Mesodermal cell (in vitro differentiated cells): Measurements from ENCODE around the gene KRTAP10-11.
"Not testable (repeated sequence)": the region's sequence is repeated elsewhere in the genome, so short reads cannot be mapped to it uniquely, and the experiment has no call there.

Source experiments
- H3K27ac ChIP-seq: 2 replicates; pipeline ENCODE4 v1.7.0; 2013; ENCODE audit warnings: mild to moderate bottlenecking, low read depth, low read length, moderate library complexity; ENCODE audit not compliant: severe bottlenecking
- H3K36me3 ChIP-seq: 2 replicates; pipeline ENCODE4 v1.7.1; 2013; ENCODE audit warnings: mild to moderate bottlenecking, low read length, moderate library complexity; ENCODE audit not compliant: control insufficient read depth, insufficient read depth
- H3K4me1 ChIP-seq: one replicate; pipeline ENCODE4 v1.7.1; 2013; ENCODE audit warnings: mild to moderate bottlenecking, low read length; ENCODE audit not compliant: insufficient read depth, control insufficient read depth, poor library complexity, severe bottlenecking
- H3K4me3 ChIP-seq: 2 replicates; pipeline ENCODE4 v1.7.0; 2013; ENCODE audit warnings: low read length, control low read depth, mild to moderate bottlenecking; ENCODE audit not compliant: insufficient read depth, poor library complexity, severe bottlenecking; ENCODE audit errors: extremely low read depth
- H3K9me3 ChIP-seq: 2 replicates; pipeline ENCODE4 v1.7.1; 2013; ENCODE audit warnings: mild to moderate bottlenecking, low read length, moderate library complexity; ENCODE audit not compliant: control insufficient read depth
- WGBS, 2 experiments: methylation state at CpG; one replicate each; pipeline ENCODE4 v1.1.5; 2013; ENCODE audit warnings: missing lambda C conversion rate in 2 of 2; ENCODE audit not compliant: insufficient coverage in 2 of 2; 5-methylcytosine and 5-hydroxymethylcytosine counted together

Gene KRTAP10-11

GRCh38 chr21:44670642-44671432 lies 24.6 kb downstream of the KRTAP10-11 start:
- H3K4me1 ChIP-seq = no peaks in the 10 kb centered on the region
- WGBS, 2 experiments = 84 to 87% methylated on average over 2 to 3 of the region's 3 CpGs
- H3K4me3 ChIP-seq = no peak overlapping the region
- no peaks in the 10 kb centered on the region for H3K36me3 ChIP-seq
- H3K27ac ChIP-seq = no peak overlapping the region
- peaks cover 28% of the 10 kb centered on the region for H3K9me3 ChIP-seq

- no CpG with 5 or more reads among the region's 1 CpG for WGBS, 2 experiments
- H3K4me3 ChIP-seq = no peak overlapping the region
These were observed 25.7 kb downstream of the KRTAP10-11 start for GRCh38 chr21:44671911-44672310.

GRCh38 chr21:44677881-44678280 lies 31.7 kb downstream of the KRTAP10-11 start:
- Histone ChIP-seq H3K9me3 (no peaks in the 10 kb centered on the region), H3K4me1 (no peaks in the 10 kb centered on the region), H3K4me3 (no peak overlapping the region), H3K36me3 (no peaks in the 10 kb centered on the region), H3K27ac (no peak overlapping the region)
- WGBS, 2 experiments = 98% methylated on average over 6 to 12 of the region's 13 CpGs

More at GRCh38 chr21:44671911-44672310, 25.7 kb downstream of the KRTAP10-11 start:
- Histone ChIP-seq H3K9me3 (peaks cover 28% of the 10 kb centered on the region), H3K4me1 (no peaks in the 10 kb centered on the region), H3K27ac (no peak overlapping the region), H3K36me3 (no peaks in the 10 kb centered on the region)

DNA sequence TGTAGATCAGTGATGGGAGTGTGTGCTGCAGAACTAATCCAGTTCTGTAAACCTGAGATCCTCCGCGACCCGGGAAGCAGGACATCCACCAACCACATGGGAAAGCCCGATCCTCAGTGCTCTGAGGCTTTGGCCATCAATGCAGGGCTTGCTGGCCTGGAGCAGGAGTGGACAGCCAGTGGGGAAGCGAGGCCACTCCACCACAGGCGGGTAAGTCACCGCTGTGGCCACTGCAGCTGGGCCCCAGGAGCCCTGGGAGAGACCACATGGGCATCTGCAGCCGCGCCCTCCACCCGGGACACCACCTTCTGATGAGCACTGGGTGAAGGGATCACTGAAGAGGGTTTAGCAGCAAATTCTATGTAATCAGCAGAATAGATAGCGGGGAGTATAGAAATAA lies 34.9 kb downstream of the KRTAP10-11 start:
- Histone ChIP-seq H3K4me3 (no peak overlapping the region), H3K9me3 (no peaks in the 10 kb centered on the region)
- 86 to 98% methylated on average over 6 of the region's 11 CpGs for WGBS, 2 experiments

DNA sequence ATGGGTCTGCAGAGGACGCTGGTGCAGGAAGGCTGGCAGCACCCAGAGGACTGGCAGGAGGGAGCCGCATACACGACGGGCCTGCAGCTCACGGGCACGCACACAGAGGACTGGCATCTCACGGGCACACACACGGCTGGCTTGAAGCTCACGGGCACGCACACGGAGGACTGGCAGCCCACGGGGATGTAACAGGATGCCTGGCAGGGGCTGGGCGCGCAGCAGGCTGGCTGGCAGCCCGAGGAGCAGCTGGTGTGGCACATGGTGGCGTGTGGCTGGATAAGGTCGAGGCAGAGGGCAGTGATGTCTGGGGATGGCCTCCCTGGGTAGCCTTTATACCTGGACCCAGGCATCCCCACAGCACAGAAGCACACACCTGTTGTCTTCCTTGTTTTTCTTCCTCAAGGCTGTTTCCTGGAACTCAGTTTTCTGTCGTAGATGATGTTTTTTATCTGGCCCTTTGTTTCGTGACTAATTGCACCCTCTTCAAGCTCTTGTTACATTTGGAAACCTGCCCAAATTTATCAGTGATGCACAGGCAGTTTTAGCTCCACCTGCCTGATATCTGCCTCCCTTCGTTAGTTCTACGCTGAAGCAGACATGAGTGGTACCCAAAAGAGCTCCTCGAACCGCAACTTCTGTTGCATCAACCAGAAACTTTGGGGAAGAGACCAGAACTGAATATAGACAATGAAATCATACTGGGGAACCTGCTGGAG lies 35.8 kb downstream of the KRTAP10-11 start, which contains the start of gene KRTAP12-1:
Gene KRTAP12-1, minus strand, starts transcription at position 303 of the 719 bp plus-strand sequence. Its CDS starts 40 bp downstream, at position 263.
- H3K36me3 ChIP-seq = no peaks in the 10 kb centered on the region
- H3K4me1 ChIP-seq = no peaks in the 10 kb centered on the region
- H3K4me3 ChIP-seq = no peak within 1 kb of the TSS
- WGBS, 2 experiments = 88 to 90% methylated on average over 18 to 22 of the region's 23 CpGs
- no peak within 1 kb of the TSS for H3K27ac ChIP-seq
- H3K9me3 ChIP-seq = no peaks in the 10 kb centered on the region

More for the DNA sequence above, 34.9 kb downstream of the KRTAP10-11 start:
- no peaks in the 10 kb centered on the region for H3K36me3 ChIP-seq
- H3K27ac ChIP-seq = no peak overlapping the region
- no peaks in the 10 kb centered on the region for H3K4me1 ChIP-seq

DNA sequence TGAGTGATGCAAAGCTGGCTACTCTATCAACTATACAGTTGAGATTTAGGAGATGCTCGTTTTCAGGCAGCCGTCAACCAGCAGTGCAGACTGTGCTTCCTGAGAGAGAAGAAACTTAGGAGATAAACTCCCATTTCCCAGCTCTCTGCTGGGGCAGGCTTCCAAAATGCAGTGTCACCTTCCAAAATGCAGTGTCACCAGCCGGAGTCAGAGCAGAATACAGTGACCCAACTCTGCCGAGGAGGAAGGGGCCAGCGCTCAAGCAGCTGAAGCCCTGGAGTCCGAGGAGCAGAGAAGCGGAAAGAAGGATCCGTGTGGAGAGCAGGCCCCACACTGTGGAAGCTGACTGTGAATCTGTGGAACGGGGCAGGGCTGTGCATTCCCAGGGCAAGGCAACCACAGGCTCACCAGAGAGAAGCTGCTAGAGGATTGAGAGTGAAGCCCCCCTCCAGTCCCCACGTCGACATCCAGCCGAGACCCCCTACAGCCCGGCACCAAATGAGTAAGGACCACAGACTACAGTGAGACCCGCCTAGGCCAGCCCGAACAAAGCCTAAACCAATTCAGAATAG lies 36.5 kb downstream of the KRTAP10-11 start:
- WGBS, 2 experiments = 88 to 91% methylated on average over 14 to 15 of the region's 15 CpGs
- Histone ChIP-seq H3K36me3 (no peaks in the 10 kb centered on the region), H3K27ac (no peak overlapping the region), H3K9me3 (no peaks in the 10 kb centered on the region), H3K4me1 (no peaks in the 10 kb centered on the region), H3K4me3 (no peak overlapping the region)

GRCh38 chr21:44684077-44684476 lies 37.9 kb downstream of the KRTAP10-11 start:
- 86% methylated on average over 6 to 7 of the region's 7 CpGs for WGBS, 2 experiments

GRCh38 chr21:44684483-44684882 lies 38.3 kb downstream of the KRTAP10-11 start:
- no peaks in the 10 kb centered on the region for H3K4me1 ChIP-seq
- no peak overlapping the region for H3K4me3 ChIP-seq
- WGBS, 2 experiments = 71 to 86% methylated on average over 5 to 6 of the region's 6 CpGs
- no peak overlapping the region for H3K27ac ChIP-seq
- H3K36me3 ChIP-seq = no peaks in the 10 kb centered on the region
- no peaks in the 10 kb centered on the region for H3K9me3 ChIP-seq

More at GRCh38 chr21:44684077-44684476, 37.9 kb downstream of the KRTAP10-11 start:
- Histone ChIP-seq H3K9me3 (no peaks in the 10 kb centered on the region), H3K27ac (no peak overlapping the region), H3K4me1 (no peaks in the 10 kb centered on the region), H3K36me3 (no peaks in the 10 kb centered on the region), H3K4me3 (no peak overlapping the region)

DNA sequence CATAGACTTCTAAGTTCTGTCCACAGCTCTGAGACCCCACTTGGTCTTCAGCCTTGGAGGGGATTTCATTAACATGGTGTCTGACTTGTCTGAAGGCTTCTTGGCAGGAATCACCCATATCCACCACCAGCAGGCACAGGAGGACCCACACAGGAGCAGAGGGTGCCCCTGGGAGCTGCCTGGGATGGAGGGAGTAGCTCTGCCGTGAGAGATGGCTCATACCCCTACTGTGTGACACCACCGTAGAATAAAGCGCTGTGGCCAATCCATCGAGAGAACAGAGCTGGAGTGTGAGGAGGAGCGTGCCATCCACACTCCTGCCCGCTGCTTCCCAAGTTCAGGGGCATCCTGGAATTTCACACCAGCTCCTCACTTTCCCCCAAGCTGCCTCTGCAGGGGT lies 38.8 kb downstream of the KRTAP10-11 start:
- 70 to 96% methylated on average over 2 to 4 of the region's 6 CpGs for WGBS, 2 experiments
- not testable (repeated sequence) for H3K9me3 ChIP-seq, H3K4me1 ChIP-seq, H3K36me3 ChIP-seq, H3K4me3 ChIP-seq, H3K27ac ChIP-seq

DNA sequence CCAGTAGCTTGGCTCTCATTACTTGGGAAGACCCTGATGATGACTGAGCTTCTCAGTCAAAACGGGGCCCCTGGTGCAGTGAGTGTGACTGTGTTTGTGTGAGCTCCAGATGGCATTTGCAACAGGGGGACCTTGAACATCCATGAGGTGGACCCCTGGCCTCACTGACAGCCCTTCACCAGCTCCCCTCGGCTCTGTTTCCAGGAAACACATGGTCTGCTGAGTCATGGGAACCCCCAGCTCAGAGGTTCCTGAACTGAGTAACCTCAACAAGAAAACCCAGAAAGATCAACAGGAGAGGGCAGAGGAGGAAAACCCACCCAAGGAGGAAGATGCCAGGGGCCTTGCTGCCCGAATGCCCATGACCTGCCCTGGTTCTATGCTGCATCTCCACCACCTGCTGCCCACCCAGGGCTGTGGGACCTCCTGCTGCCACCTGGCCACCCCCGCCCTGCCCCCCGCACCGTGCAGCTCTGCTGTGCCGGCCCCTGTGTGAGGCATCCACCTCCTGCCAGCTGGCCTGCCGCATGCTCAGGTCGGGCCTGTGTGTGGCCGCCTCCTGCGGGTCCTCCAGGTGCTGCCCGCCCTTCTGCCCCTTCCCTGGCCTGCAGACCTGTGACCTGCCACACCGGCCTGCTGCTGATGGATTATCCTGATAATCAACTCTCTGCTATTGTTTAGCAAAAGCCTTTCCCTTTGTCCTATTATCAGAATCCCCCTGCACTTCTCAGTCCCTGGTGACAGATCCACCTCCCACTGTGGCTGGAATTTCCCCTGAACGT lies 40.0 kb downstream of the KRTAP10-11 start:
- Histone ChIP-seq H3K9me3 (no peaks in the 10 kb centered on the region), H3K4me1 (no peaks in the 10 kb centered on the region), H3K4me3 (no peak overlapping the region), H3K27ac (no peak overlapping the region), H3K36me3 (no peaks in the 10 kb centered on the region)
- 47 to 54% methylated on average over 11 to 14 of the region's 14 CpGs for WGBS, 2 experiments
